GM21825 (cell line): Measurements from ENCODE around the gene NDUFA13.
"Not testable (repeated sequence)": the region's sequence is repeated elsewhere in the genome, so short reads cannot be mapped to it uniquely, and the experiment has no call there.

Source experiments
- ATAC-seq: cut with Tn5 transposase; IDR thresholded peaks from one replicate; pipeline ENCODE4 v1.9.1; 2021; ENCODE audit warnings: mild to moderate bottlenecking, moderate library complexity; ENCODE audit not compliant: unreplicated experiment

The NDUFA13 gene

DNA sequence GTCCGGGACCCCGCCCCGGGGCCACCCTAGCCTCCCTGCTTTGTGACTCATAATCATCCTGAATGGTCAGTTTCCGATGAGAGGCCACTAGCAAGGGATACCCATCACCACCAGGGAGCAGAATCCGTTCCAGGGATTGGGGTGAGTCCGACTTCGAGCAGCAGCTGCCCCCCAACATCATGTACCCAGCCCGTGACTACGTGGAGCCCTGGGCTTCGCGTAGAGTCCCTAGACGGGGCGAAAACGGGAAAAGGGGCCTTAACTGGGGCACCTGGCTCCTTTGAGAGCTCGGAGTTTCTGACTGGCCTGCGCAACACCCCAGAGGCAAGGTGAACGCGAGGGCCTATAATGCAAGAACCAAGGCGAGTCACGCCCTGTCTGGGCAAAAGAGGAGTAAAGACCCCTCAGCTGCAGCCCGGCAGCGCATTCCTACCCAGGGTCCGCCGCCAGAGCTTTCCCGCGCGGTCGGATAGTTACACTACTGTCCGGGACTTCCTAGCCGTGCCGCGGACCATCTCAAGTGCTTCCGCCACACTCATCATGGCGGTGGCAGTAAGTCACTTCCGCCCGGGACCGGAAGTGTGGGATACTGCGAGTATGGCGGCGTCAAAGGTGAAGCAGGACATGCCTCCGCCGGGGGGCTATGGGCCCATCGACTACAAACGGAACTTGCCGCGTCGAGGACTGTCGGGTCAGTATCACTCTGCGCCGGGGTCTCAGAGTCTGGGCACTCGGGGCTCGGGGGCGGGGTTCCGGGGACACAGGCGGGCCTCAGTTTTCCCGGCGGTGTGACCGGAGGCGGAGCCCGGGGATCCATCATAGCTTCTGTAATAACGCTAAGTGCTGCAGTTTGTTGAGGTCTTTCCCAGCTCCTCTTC is at the start of gene NDUFA13:
Gene NDUFA13, plus strand, starts transcription at position 584 of the 878 bp plus-strand sequence. Its CDS starts 14 bp downstream, at position 598.
- peak; percentile 86 for ATAC-seq

DNA sequence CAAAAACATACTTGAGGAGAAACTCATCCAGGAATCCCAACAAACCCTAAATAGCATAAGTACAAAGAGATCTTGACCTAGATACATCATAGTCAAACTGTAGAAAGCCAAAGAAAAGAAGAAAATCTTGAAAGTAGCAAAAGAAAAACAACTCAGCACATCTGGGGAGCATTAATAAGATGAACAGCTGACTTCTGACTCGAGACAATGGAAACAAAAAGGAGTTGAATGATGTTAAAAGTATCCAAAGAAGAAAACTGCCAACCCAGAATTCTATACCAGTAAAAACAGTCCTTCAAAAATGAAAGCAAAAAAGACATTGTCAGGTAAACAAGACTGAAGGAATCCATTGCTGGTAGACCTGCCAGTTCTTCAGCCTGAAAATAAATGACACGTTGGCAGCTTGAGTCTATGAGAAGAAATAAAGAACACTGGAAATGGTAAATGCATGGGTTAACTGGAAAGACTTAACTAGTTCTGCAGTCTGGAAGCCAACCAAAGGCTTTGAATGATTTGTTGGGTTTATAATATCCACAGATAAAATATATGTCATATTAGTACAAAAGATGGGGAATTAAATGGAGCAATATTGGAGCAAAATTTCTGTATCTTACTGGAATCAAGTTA is 47.5 kb upstream of the NDUFA13 start:
- ATAC-seq: no peak

DNA sequence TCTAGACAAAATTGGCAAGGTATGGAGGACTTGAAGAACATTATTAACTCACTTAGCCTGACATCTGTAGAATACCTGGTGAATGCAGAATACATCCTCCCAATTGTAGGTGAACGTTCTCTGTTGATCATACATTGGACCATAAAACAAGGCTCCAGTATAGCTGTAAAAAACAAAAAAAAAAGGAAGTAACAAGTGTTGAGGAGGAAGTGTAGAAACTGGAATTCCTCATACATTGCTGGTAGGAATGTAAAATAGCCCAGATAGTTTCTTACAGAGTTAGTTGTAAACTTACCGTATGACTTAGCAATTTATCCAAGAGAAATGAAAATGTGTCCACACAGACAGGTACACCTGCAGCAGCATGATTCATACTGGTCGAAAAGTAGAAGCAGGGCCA is 45.4 kb upstream of the NDUFA13 start:
- ATAC-seq: no peak

GRCh38 chr19:19471682-19472081 is 44.3 kb upstream of the NDUFA13 start:
- no peak for ATAC-seq

GRCh38 chr19:19472106-19472505 is 43.9 kb upstream of the NDUFA13 start:
- not testable (repeated sequence) for ATAC-seq

- ATAC-seq: no peak
Observed at GRCh38 chr19:19475015-19475765, 40.8 kb upstream of the NDUFA13 start.

GRCh38 chr19:19475849-19476828 is 39.9 kb upstream of the NDUFA13 start:
- ATAC-seq: no peak

DNA sequence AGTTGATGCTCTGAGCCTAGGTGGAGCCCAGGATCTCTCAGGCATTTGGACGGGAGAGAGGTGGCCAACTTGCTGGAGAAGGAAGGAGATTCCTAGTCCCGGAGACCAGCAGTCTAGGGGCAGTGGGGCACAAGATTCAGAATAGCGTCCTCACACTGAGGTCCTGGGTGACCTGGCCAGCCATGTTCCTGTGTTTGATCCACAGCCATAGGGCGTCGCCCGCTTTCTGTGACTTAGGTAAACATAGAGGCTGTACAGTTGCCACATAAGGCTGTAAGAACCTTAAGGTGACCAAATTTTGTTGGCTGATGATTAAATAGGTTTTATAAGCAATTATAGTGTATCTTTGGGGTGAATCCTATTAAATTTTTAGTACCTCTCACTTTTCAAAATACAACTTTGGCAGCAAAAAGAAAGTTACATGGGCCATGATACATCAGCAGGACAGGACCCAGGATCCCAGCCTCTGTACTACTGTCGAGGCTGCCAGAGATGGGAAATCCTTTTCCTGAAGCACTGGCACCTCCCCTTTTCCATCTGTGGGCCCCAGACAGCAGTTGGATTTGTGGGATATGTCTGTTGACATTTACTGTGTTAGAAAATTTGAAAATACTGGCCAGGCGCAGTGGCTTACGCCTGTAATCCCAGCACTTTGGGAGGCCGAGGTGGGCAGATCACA is 38.2 kb upstream of the NDUFA13 start:
- ATAC-seq: no peak

GRCh38 chr19:19480688-19481087 is 35.3 kb upstream of the NDUFA13 start:
- no peak for ATAC-seq

- no peak for ATAC-seq
Observed at GRCh38 chr19:19482809-19483596, 33.0 kb upstream of the NDUFA13 start.

DNA sequence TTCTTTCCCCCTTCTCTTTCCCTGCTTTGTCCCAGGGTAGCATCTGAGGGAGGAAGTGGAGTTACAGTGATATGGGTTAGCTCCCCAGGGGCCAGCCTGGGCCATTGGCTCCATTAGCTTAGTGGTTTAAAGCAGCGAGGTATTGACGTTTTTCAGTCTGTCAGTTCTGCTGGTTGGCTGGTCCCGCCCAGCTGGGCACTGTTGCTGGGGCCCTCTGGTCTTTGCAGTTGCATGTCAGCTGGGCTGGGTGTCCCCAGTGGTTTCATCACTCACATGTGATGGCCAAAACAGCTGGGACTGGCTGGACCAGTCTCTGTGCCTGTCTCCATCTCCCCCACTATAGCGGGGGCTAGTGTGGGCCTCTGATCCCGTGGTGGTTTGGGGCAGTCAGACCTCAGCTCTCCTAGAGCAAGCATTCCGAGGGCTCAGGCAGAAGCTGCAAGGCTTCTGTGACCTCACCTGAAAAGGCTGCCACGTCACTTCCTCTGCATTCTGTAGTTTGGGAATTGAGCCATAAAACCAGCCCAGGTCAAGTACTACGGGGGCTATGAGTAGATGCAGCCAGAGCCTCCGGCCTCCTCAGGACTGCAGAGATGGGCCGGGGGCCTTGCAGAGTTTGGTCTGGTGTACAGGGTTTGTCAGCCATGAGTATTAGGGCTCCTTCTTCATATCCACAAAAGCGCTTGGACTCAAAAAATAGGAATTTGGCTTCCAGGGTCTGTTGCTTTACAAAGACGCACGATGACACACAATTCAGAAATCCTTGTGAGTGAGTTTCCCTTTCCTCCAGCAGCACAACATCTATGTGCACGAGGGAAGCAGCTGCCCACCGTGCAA is 30.6 kb upstream of the NDUFA13 start:
- ATAC-seq: no peak

DNA sequence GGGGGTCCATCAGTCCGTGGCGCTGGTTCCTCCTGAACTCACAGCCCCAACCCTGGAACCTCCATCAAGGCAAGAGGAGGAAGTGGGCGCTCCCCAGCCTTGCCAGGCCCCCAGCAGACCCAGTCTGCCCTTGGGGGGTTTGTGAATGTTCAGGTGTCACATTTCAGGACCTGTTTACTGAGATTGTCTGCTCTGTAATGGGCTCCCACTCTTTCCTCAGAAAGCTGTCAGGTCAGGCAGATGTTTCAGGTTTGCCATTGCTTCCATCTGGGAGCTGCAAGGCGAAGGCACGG is 30.1 kb upstream of the NDUFA13 start:
- ATAC-seq: no peak

- ATAC-seq: no peak
Observed at GRCh38 chr19:19486343-19487076, 29.5 kb upstream of the NDUFA13 start.

DNA sequence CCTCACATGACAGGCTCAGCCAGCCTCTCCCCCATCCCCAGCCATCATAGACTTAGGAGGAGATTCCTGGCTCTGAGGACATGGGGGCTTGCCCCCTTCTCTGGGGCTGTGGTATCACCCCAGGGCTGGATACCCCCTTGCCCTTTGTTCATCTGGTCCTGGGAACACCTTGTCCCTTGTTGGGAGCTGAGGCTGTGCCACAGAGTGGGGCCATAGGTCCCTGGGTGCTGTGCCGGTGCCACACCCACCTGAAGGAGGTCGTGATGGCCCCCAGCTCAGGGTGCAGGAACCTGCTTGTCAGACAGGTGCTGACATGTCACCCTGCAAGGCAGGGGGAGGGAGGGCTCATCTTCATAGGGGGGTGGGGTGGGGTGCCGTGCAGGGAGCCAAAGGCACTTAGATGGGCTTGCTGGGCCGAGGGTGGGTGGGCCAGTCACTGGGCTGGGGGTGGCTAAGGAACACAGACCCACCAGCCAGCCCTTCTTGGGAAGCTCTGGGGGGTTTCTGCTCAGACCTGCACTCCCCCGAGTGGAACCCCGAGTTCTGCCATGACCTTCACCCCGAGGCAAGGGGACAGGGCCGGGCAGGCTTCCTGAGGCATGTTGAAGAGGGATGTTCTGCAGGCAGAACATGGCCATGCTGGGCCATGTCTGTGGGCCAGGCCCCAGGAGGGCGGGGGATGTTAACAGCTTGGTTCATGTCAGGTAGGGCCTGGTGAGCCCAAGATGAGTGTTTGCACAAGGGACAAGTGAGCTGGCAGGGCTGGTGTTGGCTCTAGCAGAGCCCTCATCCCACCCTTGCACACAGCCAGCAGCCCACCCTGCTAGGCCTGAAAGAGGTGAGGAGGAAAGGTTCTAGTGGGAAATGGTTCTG is 28.7 kb upstream of the NDUFA13 start:
- ATAC-seq: no peak

GRCh38 chr19:19487950-19488874 is 27.8 kb upstream of the NDUFA13 start:
- no peak for ATAC-seq
